Ramos (cell line): Measurements from ENCODE around the gene LDB3.

ENCODE experiments used
- in situ Hi-C: fragments of 300-500 bp; cut with MboI; formaldehyde crosslinking; loops from one replicate; pipeline ENCODE4 v1.14.3; 2022; ENCODE audit warnings: low sequenced_read_pairs; ENCODE audit not compliant: unreplicated experiment

LDB3 gene

GRCh38 chr10:86700851-86701617 lies 32.7 kb downstream of the LDB3 start:
- in situ Hi-C loops = no loop called here

GRCh38 chr10:86703176-86703575 lies 34.9 kb downstream of the LDB3 start:
- in situ Hi-C loops = no loop called here

- in situ Hi-C loops = no loop called here
Observed at GRCh38 chr10:86705139-86705538, 36.8 kb downstream of the LDB3 start.

GRCh38 chr10:86705905-86706304 lies 37.6 kb downstream of the LDB3 start:
- in situ Hi-C loops = no loop called here

GRCh38 chr10:86706401-86706841 lies 38.1 kb downstream of the LDB3 start:
- in situ Hi-C loops = no loop called here

GRCh38 chr10:86706977-86707376 lies 38.7 kb downstream of the LDB3 start:
- in situ Hi-C loops = no loop called here

GRCh38 chr10:86707505-86707904 lies 39.2 kb downstream of the LDB3 start:
- in situ Hi-C loops = no loop called here

GRCh38 chr10:86708068-86708782 lies 39.9 kb downstream of the LDB3 start:
- in situ Hi-C loops = no loop called here

- in situ Hi-C loops = no loop called here
Observed at GRCh38 chr10:86708783-86709380, 40.6 kb downstream of the LDB3 start.

GRCh38 chr10:86709396-86710185 lies 41.3 kb downstream of the LDB3 start:
- in situ Hi-C loops = no loop called here

- in situ Hi-C loops = no loop called here
Observed at GRCh38 chr10:86710987-86711512, 42.7 kb downstream of the LDB3 start.

- in situ Hi-C loops = no loop called here
Observed at GRCh38 chr10:86711513-86712316, 43.4 kb downstream of the LDB3 start.

GRCh38 chr10:86712317-86712707 lies 44.0 kb downstream of the LDB3 start:
- in situ Hi-C loops = no loop called here

GRCh38 chr10:86715156-86715795 lies 47.0 kb downstream of the LDB3 start:
- in situ Hi-C loops = no loop called here

- in situ Hi-C loops = no loop called here
Observed at GRCh38 chr10:86715836-86716235, 47.5 kb downstream of the LDB3 start.

GRCh38 chr10:86716466-86716865 lies 48.2 kb downstream of the LDB3 start:
- in situ Hi-C loops = no loop called here

- in situ Hi-C loops = no loop called here
Observed at GRCh38 chr10:86718556-86718955, 50.2 kb downstream of the LDB3 start.

GRCh38 chr10:86721232-86721631 lies 52.9 kb downstream of the LDB3 start:
- in situ Hi-C loops = no loop called here

- in situ Hi-C loops = no loop called here
Observed at GRCh38 chr10:86723009-86723408, 54.7 kb downstream of the LDB3 start.
